GM18870 (cell line): ENCODE results near the gene MTG2.

Source experiments
- ATAC-seq: cut with Tn5 transposase; IDR thresholded peaks from one replicate; pipeline ENCODE4 v1.9.1; 2021; ENCODE audit warnings: moderate library complexity; ENCODE audit not compliant: unreplicated experiment

The MTG2 gene

GRCh38 chr20:62201173-62202082 is 18.6 kb downstream of the MTG2 start:
- ATAC-seq: no peak

- ATAC-seq: no peak
Measured at GRCh38 chr20:62202083-62202395, 19.2 kb downstream of the MTG2 start.

GRCh38 chr20:62202676-62203377 is 20.0 kb downstream of the MTG2 start:
- no peak for ATAC-seq

- ATAC-seq: no peak
Measured at GRCh38 chr20:62203378-62204030, 20.7 kb downstream of the MTG2 start.

GRCh38 chr20:62205618-62206387 is 23.0 kb downstream of the MTG2 start:
- no peak for ATAC-seq

- no peak for ATAC-seq
Measured at GRCh38 chr20:62206388-62206775, 23.6 kb downstream of the MTG2 start.

GRCh38 chr20:62208061-62208794 is 25.4 kb downstream of the MTG2 start:
- no peak for ATAC-seq

- no peak for ATAC-seq
Measured at GRCh38 chr20:62208795-62209755, 26.2 kb downstream of the MTG2 start.

- ATAC-seq: no peak
Measured at GRCh38 chr20:62209850-62210495, 27.1 kb downstream of the MTG2 start.

GRCh38 chr20:62210496-62210855 is 27.6 kb downstream of the MTG2 start:
- no peak for ATAC-seq

- no peak for ATAC-seq
Measured at GRCh38 chr20:62211216-62211615, 28.4 kb downstream of the MTG2 start.

- ATAC-seq: no peak
Measured at GRCh38 chr20:62211769-62212288, 29.0 kb downstream of the MTG2 start.

GRCh38 chr20:62212299-62212698 is 29.5 kb downstream of the MTG2 start:
- no peak for ATAC-seq

- no peak for ATAC-seq
Measured at GRCh38 chr20:62214067-62214466, 31.2 kb downstream of the MTG2 start.

GRCh38 chr20:62215020-62215990 is 32.5 kb downstream of the MTG2 start:
- ATAC-seq: no peak

- no peak for ATAC-seq
Measured at GRCh38 chr20:62215991-62216635, 33.3 kb downstream of the MTG2 start.
